GM20000 (cell line): Measurements from ENCODE around the gene TEX101.
A peak's percentile ranks its signal among the peaks of the same experiment; 100 is the strongest.

Experiments used
- DNase-seq: peaks from one replicate; pipeline ENCODE4 v3.0.0; 2012; ENCODE audit warnings: low spot score
- TF ChIP-seq, protein P1 (sequence below): IDR thresholded peaks from 2 replicates; pipeline ENCODE4 v1.5.1; 2012; ENCODE audit warnings: mild to moderate bottlenecking, control low read depth; ENCODE audit errors: extremely low read depth, missing control alignments

Gene TEX101

DNA sequence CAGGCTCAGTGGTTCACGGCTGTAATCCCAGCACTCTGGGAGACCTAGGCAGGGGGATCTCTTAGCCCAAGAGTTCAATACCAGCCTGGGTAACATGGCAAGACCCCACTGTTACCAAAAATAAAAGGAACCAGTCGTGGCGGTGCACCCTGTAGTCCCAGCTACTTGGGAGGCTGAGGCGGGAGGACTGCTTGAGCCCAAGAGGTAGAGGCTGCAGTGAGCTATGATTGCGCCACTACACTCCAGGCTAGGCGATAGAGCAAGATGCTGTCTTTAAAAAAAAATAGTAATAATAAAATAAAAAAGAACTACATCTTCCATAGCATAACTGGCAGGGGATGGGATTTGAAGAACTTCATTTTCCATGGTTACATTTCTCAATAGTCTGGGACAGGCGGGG, 47.7 kb downstream of the TEX101 start:
- no peak for DNase-seq
- TF ChIP-seq, protein P1, sequence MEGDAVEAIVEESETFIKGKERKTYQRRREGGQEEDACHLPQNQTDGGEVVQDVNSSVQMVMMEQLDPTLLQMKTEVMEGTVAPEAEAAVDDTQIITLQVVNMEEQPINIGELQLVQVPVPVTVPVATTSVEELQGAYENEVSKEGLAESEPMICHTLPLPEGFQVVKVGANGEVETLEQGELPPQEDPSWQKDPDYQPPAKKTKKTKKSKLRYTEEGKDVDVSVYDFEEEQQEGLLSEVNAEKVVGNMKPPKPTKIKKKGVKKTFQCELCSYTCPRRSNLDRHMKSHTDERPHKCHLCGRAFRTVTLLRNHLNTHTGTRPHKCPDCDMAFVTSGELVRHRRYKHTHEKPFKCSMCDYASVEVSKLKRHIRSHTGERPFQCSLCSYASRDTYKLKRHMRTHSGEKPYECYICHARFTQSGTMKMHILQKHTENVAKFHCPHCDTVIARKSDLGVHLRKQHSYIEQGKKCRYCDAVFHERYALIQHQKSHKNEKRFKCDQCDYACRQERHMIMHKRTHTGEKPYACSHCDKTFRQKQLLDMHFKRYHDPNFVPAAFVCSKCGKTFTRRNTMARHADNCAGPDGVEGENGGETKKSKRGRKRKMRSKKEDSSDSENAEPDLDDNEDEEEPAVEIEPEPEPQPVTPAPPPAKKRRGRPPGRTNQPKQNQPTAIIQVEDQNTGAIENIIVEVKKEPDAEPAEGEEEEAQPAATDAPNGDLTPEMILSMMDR, result no peak

DNA sequence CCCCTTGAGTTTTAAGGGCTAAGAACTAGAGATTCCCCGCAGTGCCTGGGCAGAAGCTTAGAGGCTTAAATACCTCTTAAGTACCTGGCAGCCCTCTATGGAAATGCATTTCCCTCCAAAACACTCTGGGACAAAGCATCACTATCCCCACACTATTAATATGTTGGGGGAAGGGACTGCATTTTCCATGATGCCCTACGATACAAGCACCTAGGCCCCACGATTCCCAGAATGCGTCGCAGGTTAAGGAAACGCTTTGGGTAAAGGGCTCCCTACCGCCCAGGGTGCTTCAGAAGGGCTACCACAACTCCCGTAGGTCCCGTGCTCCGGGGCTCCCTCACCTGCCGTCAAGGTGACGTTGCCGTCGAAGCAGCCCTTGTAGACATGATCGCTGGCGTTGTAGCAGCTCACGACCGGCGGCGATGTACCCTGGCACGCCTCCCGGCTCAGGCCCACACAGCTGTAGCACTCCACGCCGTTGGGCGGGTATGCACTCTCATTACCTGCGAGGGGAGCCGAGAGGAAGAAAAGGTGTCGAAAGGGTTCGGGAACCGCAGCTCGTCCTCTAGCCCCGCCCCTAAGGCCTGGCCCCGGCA, 48.2 kb downstream of the TEX101 start:
- no peak for DNase-seq
- TF ChIP-seq, protein P1, result no peak

DNA sequence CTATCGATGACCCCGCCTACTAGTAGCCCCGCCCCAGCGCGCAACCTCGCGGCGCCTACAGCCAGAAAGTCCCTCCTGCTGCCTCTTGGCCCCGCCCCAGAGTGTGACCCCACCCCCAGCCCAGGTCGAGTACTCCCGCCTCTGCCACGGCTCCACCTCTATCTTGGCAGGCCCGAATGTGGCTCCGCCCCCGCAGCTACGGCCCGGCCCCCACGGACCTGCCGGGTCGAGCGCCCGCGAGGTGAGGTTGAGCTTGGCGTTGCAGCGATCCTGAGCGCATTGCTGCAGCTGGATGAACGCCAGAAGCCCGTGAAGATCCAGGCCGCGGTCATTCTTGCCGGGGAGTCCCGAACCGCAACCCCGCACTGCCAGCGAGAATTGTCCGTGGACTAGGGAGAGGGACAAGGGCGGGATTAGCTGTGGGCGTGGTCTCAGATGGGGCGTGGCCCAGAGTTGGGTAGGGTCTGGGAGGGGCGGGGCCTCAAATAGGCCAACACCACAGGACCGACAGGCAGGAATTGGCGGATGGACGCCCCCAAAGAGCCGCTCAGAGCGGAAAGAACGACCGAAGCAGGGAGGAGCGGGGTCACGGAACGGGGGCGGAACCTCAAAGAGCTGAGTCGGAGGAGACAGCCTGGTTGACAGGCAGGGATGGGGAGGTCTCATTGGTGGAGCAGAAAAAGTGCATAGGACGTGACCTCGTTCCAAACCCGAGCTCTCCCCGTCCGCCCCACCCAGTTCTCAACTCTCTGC, 48.9 kb downstream of the TEX101 start:
- peak; percentile 97 for DNase-seq
- TF ChIP-seq, protein P1, result no peak

DNA sequence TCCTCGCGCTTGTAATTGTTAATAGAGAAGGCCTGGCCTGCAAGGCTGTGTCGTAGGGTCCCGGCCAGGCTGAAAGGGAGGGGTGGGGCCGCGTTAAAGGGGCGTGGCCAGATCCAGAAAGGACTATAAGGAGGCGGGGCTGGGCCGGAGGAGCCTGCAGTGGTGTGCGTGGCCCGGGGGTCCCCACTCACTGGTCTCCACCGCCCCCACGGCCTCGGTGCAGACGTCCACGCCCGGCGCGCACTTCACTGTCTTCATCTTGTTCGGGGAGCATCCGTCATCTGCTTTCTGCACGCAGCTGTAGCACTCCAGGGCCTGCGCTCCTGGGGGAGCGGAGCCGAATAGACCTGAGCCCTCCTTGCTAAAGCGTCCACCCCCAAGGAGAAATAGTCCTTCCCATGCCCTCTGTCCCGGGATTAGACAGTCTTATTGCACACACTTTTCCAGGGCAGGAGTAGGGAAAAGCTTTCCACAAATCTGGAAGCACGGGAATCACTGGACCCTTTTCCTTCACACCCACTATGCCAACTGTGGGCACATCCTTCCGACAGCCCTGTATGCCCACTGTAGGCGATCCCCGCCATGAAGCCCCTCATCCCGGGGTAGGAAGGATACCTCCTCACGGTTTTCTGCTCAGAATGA, 49.6 kb downstream of the TEX101 start:
- DNase-seq, result peak; percentile 82
- TF ChIP-seq, protein P1, result no peak

DNA sequence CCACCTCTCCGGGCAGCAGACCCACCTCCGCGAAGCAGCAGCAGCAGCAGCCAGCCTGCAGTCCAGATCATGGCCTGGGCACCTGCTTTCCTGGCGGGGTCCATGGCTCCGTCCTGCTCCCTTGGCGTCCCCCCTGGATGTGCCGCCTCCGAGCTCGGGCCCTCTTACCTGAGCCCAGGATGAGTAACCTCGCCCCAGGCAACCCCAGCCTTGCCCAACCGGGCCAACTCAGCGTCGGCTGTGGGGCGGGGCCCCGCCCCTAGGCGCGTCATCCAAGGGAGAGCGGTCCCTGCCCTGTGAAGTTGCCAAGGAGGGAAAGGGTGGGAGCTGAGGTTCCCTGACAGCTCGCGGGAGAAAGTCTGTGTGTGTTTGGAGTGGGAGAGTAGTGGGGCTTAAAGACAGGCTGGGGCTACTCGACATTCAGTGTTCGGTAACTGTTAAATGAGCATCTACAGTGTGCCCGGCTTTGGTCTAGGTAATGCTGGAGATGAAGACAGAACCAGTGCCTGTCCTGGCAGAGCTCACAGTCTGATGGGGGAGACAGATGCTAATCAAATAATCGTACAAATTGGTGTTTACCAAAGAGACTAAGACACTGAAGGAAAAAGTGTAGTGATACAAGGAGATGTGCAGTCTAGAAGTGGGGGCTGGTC, 50.9 kb downstream of the TEX101 start, which contains the start of gene LYPD3:
TSS of gene LYPD3 (minus strand) at position 141 of the 653 bp plus-strand sequence. CDS start at position 104, 37 bp downstream.
- no peak for DNase-seq
- TF ChIP-seq, protein P1, result no peak

DNA sequence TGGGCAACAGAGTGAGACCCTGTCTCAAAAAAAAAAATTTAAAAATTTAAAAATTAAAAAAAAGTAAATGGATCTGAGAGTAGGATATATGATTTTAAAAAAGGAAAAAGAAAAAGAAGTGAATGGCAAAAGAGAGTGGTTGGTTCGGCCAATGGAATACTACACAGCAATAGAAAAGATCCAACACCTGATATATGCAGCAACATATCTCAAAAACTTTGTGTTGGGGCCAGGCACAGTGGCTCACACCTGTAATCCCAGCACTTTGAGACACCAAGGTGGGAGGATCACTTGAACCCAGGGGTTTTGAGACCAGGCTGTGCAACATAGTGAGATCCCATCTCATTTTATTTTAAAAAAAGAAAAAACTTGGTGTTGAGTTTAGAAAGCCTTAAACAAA, 52.1 kb downstream of the TEX101 start:
- TF ChIP-seq, protein P1, result no peak

More for the DNA sequence above, 52.1 kb downstream of the TEX101 start:
- DNase-seq, result no peak
